Colonic mucosa (tissue), 4 donors: ENCODE data around the gene THOC2. TPM values are rescaled to one million over a fixed set of nuclear protein-coding genes. Genes with fewer than 3 reads are reported as not detected.
"Not testable (repeated sequence)": the region's sequence is repeated elsewhere in the genome, so short reads cannot be mapped to it uniquely, and the experiment has no call there.

Experiments used
- DNase-seq: peaks from one replicate; pipeline ENCODE4 v3.0.0-alpha.2; 2020
- H3K27ac ChIP-seq: fragments of 200-600 bp; one replicate; pipeline ENCODE4 v1.8.0; 2021
- H3K27me3 ChIP-seq: fragments of 200-600 bp; one replicate; pipeline ENCODE4 v1.8.0; 2021
- H3K36me3 ChIP-seq: fragments of 200-600 bp; one replicate; pipeline ENCODE4 v1.8.0; 2021
- H3K4me1 ChIP-seq: fragments of 200-600 bp; one replicate; pipeline ENCODE4 v1.8.0; 2021; ENCODE audit warnings: mild to moderate bottlenecking
- H3K4me3 ChIP-seq: fragments of 200-600 bp; one replicate; pipeline ENCODE4 v1.8.0; 2021
- H3K9ac ChIP-seq, 2 donors: one replicate each; pipeline ENCODE4 v1.7.0; 2013; ENCODE audit warnings: control low read depth in 2 of 2, low read depth in 2 of 2, low read length in 2 of 2
- H3K9me3 ChIP-seq: fragments of 200-600 bp; one replicate; pipeline ENCODE4 v1.8.0; 2021
- intact Hi-C: fragments of 100-400 bp; cut with DNase I; formaldehyde crosslinking; loops from one replicate; pipeline ENCODE4 v1.14.1; 2022
- total RNA-seq, 2 donors: library from RNA; stranded (reverse); fragmentation: NEBNext Ultra II Directional in 1 of 2; extraction: Animal tissue kit (Norgen Biotek cat#: 25700) in 1 of 2; gene quantifications; one replicate each; pipeline ENCODE4 v1.2.1, GENCODE V29; 2021
- TF ChIP-seq, protein P1 (sequence below): fragments of 200-600 bp; IDR thresholded peaks from one replicate; pipeline ENCODE4 v1.8.0; 2022; ENCODE audit warnings: antibody characterized with exemption, mild to moderate bottlenecking
- donor health status: healthy.
- donor health status: DM: no; HTN: no; CAD: no.
- donor health status: DM: no; HTN: no; CAD: no.

The THOC2 gene
- total RNA-seq, 2 donors from 2014 or later = 60.7 to 68.2 TPM

GRCh38 chrX:123580792-123581191, 152.1 kb downstream of the THOC2 start:
- Histone ChIP-seq H3K36me3 (no peaks in the 10 kb centered on the region), H3K27me3 (no peaks in the 10 kb centered on the region), H3K4me3 (no peak overlapping the region), H3K9me3 (peaks cover 5% of the 10 kb centered on the region), H3K9ac (no peak overlapping the region), H3K4me1 (no peaks in the 10 kb centered on the region), H3K27ac (no peak overlapping the region)
- TF ChIP-seq, protein P1, sequence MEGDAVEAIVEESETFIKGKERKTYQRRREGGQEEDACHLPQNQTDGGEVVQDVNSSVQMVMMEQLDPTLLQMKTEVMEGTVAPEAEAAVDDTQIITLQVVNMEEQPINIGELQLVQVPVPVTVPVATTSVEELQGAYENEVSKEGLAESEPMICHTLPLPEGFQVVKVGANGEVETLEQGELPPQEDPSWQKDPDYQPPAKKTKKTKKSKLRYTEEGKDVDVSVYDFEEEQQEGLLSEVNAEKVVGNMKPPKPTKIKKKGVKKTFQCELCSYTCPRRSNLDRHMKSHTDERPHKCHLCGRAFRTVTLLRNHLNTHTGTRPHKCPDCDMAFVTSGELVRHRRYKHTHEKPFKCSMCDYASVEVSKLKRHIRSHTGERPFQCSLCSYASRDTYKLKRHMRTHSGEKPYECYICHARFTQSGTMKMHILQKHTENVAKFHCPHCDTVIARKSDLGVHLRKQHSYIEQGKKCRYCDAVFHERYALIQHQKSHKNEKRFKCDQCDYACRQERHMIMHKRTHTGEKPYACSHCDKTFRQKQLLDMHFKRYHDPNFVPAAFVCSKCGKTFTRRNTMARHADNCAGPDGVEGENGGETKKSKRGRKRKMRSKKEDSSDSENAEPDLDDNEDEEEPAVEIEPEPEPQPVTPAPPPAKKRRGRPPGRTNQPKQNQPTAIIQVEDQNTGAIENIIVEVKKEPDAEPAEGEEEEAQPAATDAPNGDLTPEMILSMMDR = no peak
- DNase-seq = no peak
- intact Hi-C loops = no loop called here

DNA sequence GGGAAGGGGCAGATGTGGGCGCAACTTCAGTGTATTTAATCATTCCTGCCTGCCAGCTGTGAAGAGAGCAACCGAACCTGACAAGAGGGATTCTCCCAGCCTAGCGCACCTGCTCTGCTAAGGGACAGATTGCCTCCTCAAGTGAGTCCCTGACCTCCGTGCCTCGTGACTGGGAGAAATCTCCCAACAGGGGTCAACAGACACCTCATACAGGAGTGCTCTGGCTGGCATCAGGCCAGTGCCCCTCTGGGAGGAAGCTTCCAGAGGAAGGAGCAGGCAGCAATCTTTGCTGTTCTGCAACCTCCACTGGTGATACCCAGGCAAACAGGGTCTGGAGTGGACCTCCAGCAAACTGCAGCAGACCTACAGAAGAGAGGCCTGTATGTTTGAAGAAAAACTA, 158.8 kb downstream of the THOC2 start:
- H3K9ac ChIP-seq, H3K9me3 ChIP-seq, H3K27me3 ChIP-seq, DNase-seq, H3K4me1 ChIP-seq, intact Hi-C loops, H3K27ac ChIP-seq, H3K4me3 ChIP-seq, H3K36me3 ChIP-seq: not testable (repeated sequence)

GRCh38 chrX:123570011-123570590, 162.8 kb downstream of the THOC2 start:
- intact Hi-C loops = no loop called here
- H3K4me1 ChIP-seq = no peaks in the 10 kb centered on the region
- no peak for DNase-seq

DNA sequence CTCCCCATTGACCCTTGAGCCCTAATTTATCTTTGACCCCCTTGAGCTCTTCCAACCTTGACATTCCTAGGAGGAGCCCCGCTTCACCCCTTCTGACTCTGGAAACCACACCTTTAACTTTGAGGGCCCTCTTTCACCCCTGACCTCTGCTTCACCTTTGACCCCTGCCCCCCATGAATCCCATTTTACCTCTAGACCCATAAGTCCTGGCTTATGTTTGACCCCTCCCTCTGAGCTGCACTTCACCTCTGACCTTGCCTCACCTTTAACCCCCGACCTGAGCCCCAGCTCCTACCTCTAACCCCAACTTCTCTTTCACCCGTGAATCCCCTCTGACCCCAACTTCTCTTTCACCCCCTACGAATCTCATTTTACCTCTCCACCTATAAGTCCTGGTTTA, 169.7 kb downstream of the THOC2 start:
- Histone ChIP-seq H3K9ac (no peak overlapping the region), H3K4me3 (no peak overlapping the region), H3K27me3 (no peaks in the 10 kb centered on the region), H3K36me3 (no peaks in the 10 kb centered on the region), H3K9me3 (no peaks in the 10 kb centered on the region), H3K27ac (no peak overlapping the region), H3K4me1 (no peaks in the 10 kb centered on the region)
- intact Hi-C loops = no loop called here
- TF ChIP-seq, protein P1 = no peak
- no peak for DNase-seq

More at GRCh38 chrX:123570011-123570590, 162.8 kb downstream of the THOC2 start:
- TF ChIP-seq, protein P1 = no peak
- no peaks in the 10 kb centered on the region for H3K36me3 ChIP-seq
- H3K27me3 ChIP-seq = no peaks in the 10 kb centered on the region
- H3K4me3 ChIP-seq = no peak overlapping the region
- no peak overlapping the region for H3K27ac ChIP-seq
- no peak overlapping the region for H3K9ac ChIP-seq
- no peaks in the 10 kb centered on the region for H3K9me3 ChIP-seq

DNA sequence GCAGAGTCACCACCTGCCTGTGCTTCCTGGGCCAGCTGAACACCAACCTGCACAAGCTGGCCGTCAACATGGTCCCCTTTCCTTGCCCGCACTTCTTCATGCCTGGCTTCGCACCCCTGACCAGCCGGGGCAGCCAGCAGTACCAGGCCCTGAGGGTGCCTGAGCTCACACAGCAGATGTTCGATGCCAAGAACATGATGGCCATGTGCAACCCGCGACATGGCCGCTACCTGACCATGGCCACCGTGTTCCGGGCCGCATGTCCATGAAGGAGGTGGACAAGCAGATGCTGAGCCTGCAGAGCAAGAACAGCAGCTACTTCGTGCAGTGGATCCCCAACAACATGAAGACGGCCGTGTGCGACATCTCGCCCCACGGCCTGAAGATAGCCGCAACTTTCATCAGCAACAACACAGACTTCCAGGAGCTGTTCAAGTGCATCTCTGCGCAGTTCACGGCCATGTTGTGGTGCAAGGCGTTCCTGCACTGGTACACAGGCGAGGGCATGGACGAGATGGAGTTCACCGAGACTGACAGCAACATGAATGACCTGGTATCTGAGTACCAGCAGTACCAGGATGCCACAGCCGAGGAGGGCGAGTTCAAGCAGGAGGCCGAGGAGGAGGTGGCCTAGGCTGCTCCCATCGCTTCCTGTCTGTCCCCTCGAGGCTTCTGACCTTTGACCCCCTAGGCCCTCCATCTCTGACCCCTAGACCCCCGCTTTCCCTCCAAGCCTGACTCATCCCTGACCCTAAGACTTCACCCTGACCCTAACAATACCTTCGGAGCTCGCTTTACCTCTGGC, 170.3 kb downstream of the THOC2 start:
- Histone ChIP-seq H3K4me3 (no peak overlapping the region), H3K9ac (no peak overlapping the region), H3K9me3 (no peaks in the 10 kb centered on the region), H3K27ac (no peak overlapping the region), H3K36me3 (no peaks in the 10 kb centered on the region), H3K27me3 (no peaks in the 10 kb centered on the region), H3K4me1 (no peaks in the 10 kb centered on the region)
- TF ChIP-seq, protein P1 = no peak
- intact Hi-C loops = no loop called here
- DNase-seq = no peak
